Endothelial cell of umbilical vein (primary cell): ENCODE measurements around the gene SDF4. TPM values are rescaled to one million over a fixed set of nuclear protein-coding genes. Genes with fewer than 3 reads are reported as not detected.

ENCODE experiments used
- BruUV-seq: library from RNA; stranded (reverse); fragments of 400-500 nt; replicated peaks from 2 replicates; lab custom pipeline; 2021; lab: Mats Ljungman, UMichigan
- CTCF ChIA-PET: fragments of 300-600, 350-600 bp; sonication (Branson Sonifier 250); formaldehyde crosslinking; loops from one replicate; lab custom pipeline; 2021; ENCODE audit warnings: antibody characterized with exemption, inconsistent platforms; lab: Charles Lee
- POLR2A ChIA-PET: fragments of 300-600, 350-600 bp; sonication (Branson Sonifier 250); formaldehyde crosslinking; loops from one replicate; lab custom pipeline; 2021; ENCODE audit warnings: antibody characterized with exemption, inconsistent platforms; lab: Charles Lee
- DNase-seq: peaks from one replicate; pipeline ENCODE4 v3.0.0-alpha.2; 2011; ENCODE audit warnings: low read depth, low spot score
- FAIRE-seq: peaks from 2 replicates; lab custom pipeline; 2011; peaks lifted over from hg19 to GRCh38; lab: Jason Lieb, UNC
- H2AFZ ChIP-seq: 2 replicates; pipeline ENCODE4 v1.6.0; 2012; ENCODE audit warnings: low read depth, low read length, control low read depth, inconsistent platforms
- H3K27ac ChIP-seq: 2 replicates; pipeline ENCODE4 v1.5.1; 2011; ENCODE audit warnings: low read depth, mild to moderate bottlenecking, control low read depth, low read length, moderate library complexity; ENCODE audit not compliant: insufficient read depth
- H3K27me3 ChIP-seq, 2 experiments: 2 replicates each; pipeline versions ENCODE4 v1.6.0 to v1.6.1; 2011; ENCODE audit warnings: low read length in 2 of 2, mixed read lengths in 1 of 2; ENCODE audit not compliant: control insufficient read depth in 2 of 2, insufficient read depth in 2 of 2
- H3K36me3 ChIP-seq, 2 experiments: 2 replicates in 1 of 2; 3 replicates in 1 of 2; pipeline ENCODE4 v1.5.1; 2011; ENCODE audit warnings: low read length in 2 of 2, mild to moderate bottlenecking in 1 of 2, moderate library complexity in 1 of 2; ENCODE audit not compliant: control insufficient read depth in 2 of 2, insufficient read depth in 2 of 2; ENCODE audit errors: extremely low read depth in 1 of 2
- H3K4me1 ChIP-seq: 3 replicates; pipeline ENCODE4 v1.5.1; 2011; ENCODE audit warnings: mild to moderate bottlenecking, low read length; ENCODE audit not compliant: control insufficient read depth, insufficient read depth; ENCODE audit errors: extremely low read depth
- H3K4me2 ChIP-seq: 2 replicates; pipeline ENCODE4 v1.6.1; 2011; ENCODE audit warnings: low read length, control low read depth, mixed read lengths; ENCODE audit not compliant: insufficient read depth
- H3K4me3 ChIP-seq, 3 experiments: fragments of 200-600 bp in 1 of 3; sonication (generic), shearing (Covaris generic) in 1 of 3; replicated peaks in 1 of 3; 2 replicates each; pipeline ENCODE4 v1.5.1; 2011 to 2016; ENCODE audit warnings: control low read depth in 3 of 3, low read length in 3 of 3, mild to moderate bottlenecking in 2 of 3, inconsistent platforms in 1 of 3, low read depth in 1 of 3, moderate library complexity in 1 of 3; ENCODE audit not compliant: insufficient read depth in 1 of 3
- H3K79me2 ChIP-seq: 2 replicates; pipeline ENCODE4 v1.6.0; 2012; ENCODE audit warnings: low read length, inconsistent platforms; ENCODE audit not compliant: control insufficient read depth, insufficient read depth
- H3K9ac ChIP-seq: replicated peaks from 2 replicates; pipeline ENCODE3; 2011; ENCODE audit warnings: low read length, control low read depth; ENCODE audit not compliant: insufficient read depth; ENCODE audit errors: extremely low read depth
- H3K9me1 ChIP-seq: replicated peaks from 3 replicates; pipeline ENCODE4 v1.6.0; 2011; ENCODE audit warnings: mild to moderate bottlenecking, low read length; ENCODE audit not compliant: control insufficient read depth, insufficient read depth; ENCODE audit errors: extremely low read depth
- H3K9me3 ChIP-seq: replicated peaks from 2 replicates; pipeline ENCODE4 v1.5.1; 2012; ENCODE audit warnings: low read length, inconsistent platforms; ENCODE audit not compliant: control insufficient read depth, insufficient read depth
- H4K20me1 ChIP-seq: replicated peaks from 2 replicates; pipeline ENCODE3; 2011; ENCODE audit warnings: mild to moderate bottlenecking, low read length; ENCODE audit not compliant: control insufficient read depth, insufficient read depth; ENCODE audit errors: extremely low read depth
- CTCF ChIP-seq, 2 donors: IDR thresholded peaks; 1 replicate in 1 of 2; 2 replicates in 1 of 2; pipeline ENCODE4 v1.5.1; 2011; ENCODE audit warnings: low read length in 2 of 2, mild to moderate bottlenecking in 2 of 2, moderate library complexity in 2 of 2, control low read depth in 1 of 2, inconsistent platforms in 1 of 2, low read depth in 1 of 2; ENCODE audit not compliant: insufficient read depth in 1 of 2; ENCODE audit errors: extremely low read depth in 1 of 2
- EZH2 ChIP-seq: IDR thresholded peaks from 2 replicates; pipeline ENCODE4 v1.6.1; 2012; ENCODE audit warnings: borderline replicate concordance, low read depth, mild to moderate bottlenecking, moderate library complexity, low read length, inconsistent platforms; ENCODE audit not compliant: severe bottlenecking
- FOS ChIP-seq: IDR thresholded peaks from 2 replicates; pipeline ENCODE4 v1.6.1; 2011; ENCODE audit warnings: mild to moderate bottlenecking, low read length, moderate library complexity, borderline replicate concordance; ENCODE audit not compliant: insufficient read depth
- GATA2 ChIP-seq: IDR thresholded peaks from 2 replicates; pipeline ENCODE4 v1.7.0; 2011; ENCODE audit warnings: low read depth, mild to moderate bottlenecking, moderate library complexity, mixed read lengths, low read length; ENCODE audit not compliant: insufficient read length, insufficient read depth
- JUN ChIP-seq: IDR thresholded peaks from 2 replicates; pipeline ENCODE4 v1.6.1; 2011; ENCODE audit warnings: borderline replicate concordance, low read depth; ENCODE audit not compliant: insufficient read length, insufficient read depth
- MYC ChIP-seq: IDR thresholded peaks from one replicate; pipeline ENCODE4 v1.6.1; 2011; ENCODE audit warnings: mild to moderate bottlenecking, low read depth, low read length
- POLR2A ChIP-seq: IDR thresholded peaks from 2 replicates; pipeline ENCODE4 v1.6.1; 2012; ENCODE audit warnings: low read depth, mild to moderate bottlenecking, control low read depth, low read length
- POLR2AphosphoS5 ChIP-seq: IDR thresholded peaks from 2 replicates; pipeline ENCODE4 v1.6.1; 2012; ENCODE audit warnings: low read depth, mild to moderate bottlenecking, control low read depth, low read length, moderate library complexity; ENCODE audit not compliant: insufficient read depth
- dilution Hi-C: fragments of 300-500 bp; cut with MboI; formaldehyde crosslinking; loops from one replicate; pipeline ENCODE4 v1.15.0; 2019; ENCODE audit warnings: low sequenced_read_pairs; ENCODE audit not compliant: extremely low pct_ligation_motif_present
- intact Hi-C: fragments of 100-400 bp; cut with micrococcal nuclease; formaldehyde crosslinking; loops from one replicate; pipeline ENCODE4 v1.10.0; 2022
- polyA plus RNA-seq, 4 experiments: library from polyadenylated mRNA; depleted of rRNA in 3 of 4; stranded (reverse) in 3 of 4; unstranded in 1 of 4; fragments of >200 nt; gene quantifications; 2 replicates each; pipeline versions ENCODE4 v1.2.1 to v1.2.3, GENCODE V29; 2011 to 2012; ENCODE audit warnings: missing spikeins in 1 of 4
- total RNA-seq: library from RNA; stranded (reverse); gene quantifications from 2 replicates; pipeline ENCODE4 v1.2.3, GENCODE V29; 2021
- TF ChIP-seq, protein P1 (sequence below): IDR thresholded peaks from 2 replicates; pipeline ENCODE4 v1.6.1; 2011; ENCODE audit not compliant: insufficient read depth, insufficient read length

SDF4 gene
- total and polyA plus RNA-seq, 2 donors (not counting 3 experiments of a cell fraction or from before 2014, with no cell fraction given): 175 to 185 TPM

GRCh38 chr1:1259119-1259488, 27.3 kb upstream of the SDF4 start:
- dilution Hi-C loops: no loop called here
- H3K36me3 ChIP-seq: peaks cover 9 to 31% of the 10 kb centered on the region in 2 experiments

More at GRCh38 chr1:1259119-1259488, 27.3 kb upstream of the SDF4 start:
- Histone ChIP-seq H3K9ac (no peak overlapping the region), H3K27me3 (no peaks in the 10 kb centered on the region), H3K4me3 (no peak overlapping the region), H3K9me3 (no peaks in the 10 kb centered on the region), H3K27ac (no peak overlapping the region), H3K79me2 (peaks cover 12% of the 10 kb centered on the region), H3K9me1 (no peaks in the 10 kb centered on the region), H3K4me1 (peaks cover 19% of the 10 kb centered on the region), H2AFZ (no peak overlapping the region), H3K4me2 (no peak overlapping the region), H4K20me1 (no peaks in the 10 kb centered on the region)
- DNase-seq (no peak), FAIRE-seq (no peak)
- ChIA-PET POLR2A (no interaction called here), CTCF (no interaction called here)
- TF ChIP-seq GATA2 (no peak), FOS (no peak), POLR2A (no peak), JUN (no peak), CTCF (IDR thresholded peaks at IDR 0.05; ENCODE audit: extremely low read depth in 1 of 2, insufficient read depth in 1 of 2, low read depth in 1 of 2, low read length in 2 of 2) (no peak), POLR2AphosphoS5 (no peak), MYC (no peak), EZH2 (no peak)
- TF ChIP-seq, protein P1, sequence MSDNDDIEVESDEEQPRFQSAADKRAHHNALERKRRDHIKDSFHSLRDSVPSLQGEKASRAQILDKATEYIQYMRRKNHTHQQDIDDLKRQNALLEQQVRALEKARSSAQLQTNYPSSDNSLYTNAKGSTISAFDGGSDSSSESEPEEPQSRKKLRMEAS: no peak
- no TSS peak for BruUV-seq
- intact Hi-C loops: no loop called here
